Measurements from ENCODE around the gene GRM7.

The GRM7 gene

DNA sequence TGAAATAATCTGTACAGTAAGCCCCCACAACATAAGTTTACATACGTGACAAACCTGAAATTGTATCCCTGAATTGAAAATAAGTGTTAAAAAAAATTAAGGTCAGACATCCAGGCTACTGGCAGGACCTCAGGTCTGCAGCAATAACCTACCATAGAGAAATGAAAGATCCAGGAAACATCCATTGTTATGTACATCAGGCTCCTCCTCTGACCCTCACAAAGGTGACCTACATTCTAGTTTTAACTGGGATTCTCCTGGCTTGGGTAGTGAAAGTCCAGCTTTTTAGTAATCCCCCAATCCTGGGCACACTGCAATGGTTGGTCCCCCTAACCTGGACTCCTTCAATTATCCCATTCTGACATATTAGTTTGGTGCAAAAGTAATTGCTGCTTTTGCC is 891.1 kb downstream of the GRM7 start:
- TF ChIP-seq CTCF (conservative IDR thresholded peaks at IDR 0.05; ENCODE audit: low read length): no peak
- DNase-seq (ENCODE audit: low read depth): no peak
- H3K4me3 ChIP-seq (ENCODE audit: low read length): no peak overlapping the region

DNA sequence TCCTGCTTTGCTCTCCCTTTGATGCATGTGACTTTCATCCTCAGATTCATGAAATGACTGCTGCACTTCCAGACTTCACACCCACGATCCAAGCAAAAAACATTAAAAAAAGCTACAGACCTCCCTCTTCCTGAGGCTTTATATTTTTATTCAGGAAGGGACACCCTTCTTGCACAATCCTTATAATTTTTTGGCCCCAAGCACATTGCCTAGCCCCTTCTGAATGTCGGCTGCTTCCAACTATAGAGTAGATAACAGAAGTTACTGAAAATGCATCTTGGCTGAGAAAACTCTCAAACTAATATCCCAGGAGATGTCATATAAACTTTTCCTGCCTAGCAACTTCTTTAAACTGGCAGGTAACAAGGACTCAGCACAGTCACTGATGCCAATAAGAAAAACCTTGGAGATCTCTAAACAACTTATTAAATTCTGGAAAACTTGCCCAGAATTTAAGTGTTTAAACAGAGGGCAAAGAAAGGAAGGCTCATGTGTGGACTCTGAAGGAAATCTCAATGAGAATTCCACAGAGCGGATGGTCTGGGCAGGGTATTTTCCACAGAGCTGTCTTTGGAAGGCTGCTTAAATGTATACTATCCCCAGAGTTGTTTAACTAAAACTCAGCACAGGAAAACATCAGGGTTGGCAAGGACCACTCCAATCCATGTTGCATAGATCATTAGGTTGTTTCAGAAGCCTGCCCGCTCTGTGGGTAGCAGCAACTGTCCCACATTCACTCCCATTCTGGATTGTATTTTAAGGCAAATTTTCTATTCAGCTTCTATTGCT is 893.9 kb downstream of the GRM7 start:
- no peak for TF ChIP-seq CTCF (conservative IDR thresholded peaks at IDR 0.05; ENCODE audit: low read length)
- no peak for DNase-seq (ENCODE audit: low read depth)
- H3K4me3 ChIP-seq (ENCODE audit: low read length): no peak overlapping the region

DNA sequence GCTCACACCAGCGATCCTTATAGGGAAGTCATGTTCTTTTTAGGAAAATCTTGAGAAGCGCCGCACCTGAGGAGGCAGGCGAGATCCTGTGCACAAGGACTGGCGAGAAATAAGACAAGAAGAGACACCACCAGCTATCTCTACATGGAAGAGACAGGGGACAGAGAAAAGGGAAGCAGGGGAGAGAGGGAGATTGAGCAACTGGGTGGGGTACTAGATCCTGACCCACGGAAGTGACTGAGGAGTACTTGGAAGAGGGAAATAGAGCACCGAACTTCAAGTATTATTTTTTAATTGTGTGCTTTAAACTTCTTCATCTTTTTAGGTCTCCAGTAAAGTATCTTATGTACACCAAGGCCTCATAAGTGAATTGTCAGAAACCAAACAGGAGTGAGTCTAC is 898.7 kb downstream of the GRM7 start:
- TF ChIP-seq CTCF (conservative IDR thresholded peaks at IDR 0.05; ENCODE audit: low read length): no peak
- H3K4me3 ChIP-seq (ENCODE audit: low read length): no peak overlapping the region
- DNase-seq (ENCODE audit: low read depth): no peak

- no peak for DNase-seq (ENCODE audit: low read depth)
- TF ChIP-seq CTCF (conservative IDR thresholded peaks at IDR 0.05; ENCODE audit: low read length): no peak
- H3K4me3 ChIP-seq (ENCODE audit: low read length): no peak overlapping the region
These were observed 899.8 kb downstream of the GRM7 start for GRCh38 chr3:7760718-7761117.

- no peak overlapping the region for H3K4me3 ChIP-seq (ENCODE audit: low read length)
- no peak for TF ChIP-seq CTCF (conservative IDR thresholded peaks at IDR 0.05; ENCODE audit: low read length)
- DNase-seq (ENCODE audit: low read depth): no peak
These were observed 903.2 kb downstream of the GRM7 start for GRCh38 chr3:7764115-7764514.

GRCh38 chr3:7766530-7766929 is 905.6 kb downstream of the GRM7 start:
- no peak for TF ChIP-seq CTCF (conservative IDR thresholded peaks at IDR 0.05; ENCODE audit: low read length)

DNA sequence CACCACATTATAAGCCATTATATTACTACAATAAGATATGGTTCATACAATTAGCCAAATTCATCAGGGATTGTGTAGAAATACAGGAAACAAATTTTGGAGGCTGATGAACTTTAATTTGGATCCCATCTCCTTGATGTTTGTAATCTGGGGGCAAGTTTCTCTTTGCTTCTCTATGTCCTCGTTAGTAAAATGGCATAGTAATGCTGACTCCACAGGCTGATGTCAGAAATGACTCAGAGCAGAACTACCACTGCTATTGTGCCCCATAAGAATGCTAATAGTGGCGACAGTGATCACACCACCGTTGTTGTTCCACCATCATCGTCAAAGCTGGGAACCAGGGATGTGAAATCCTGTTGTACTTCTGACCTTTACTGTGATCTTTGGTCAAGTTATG is 918.4 kb downstream of the GRM7 start:
- no peak for DNase-seq (ENCODE audit: low read depth)
- TF ChIP-seq CTCF (conservative IDR thresholded peaks at IDR 0.05; ENCODE audit: low read length): no peak
- H3K4me3 ChIP-seq (ENCODE audit: low read length): no peak overlapping the region

More at GRCh38 chr3:7766530-7766929, 905.6 kb downstream of the GRM7 start:
- no peak for DNase-seq (ENCODE audit: low read depth)
- no peak overlapping the region for H3K4me3 ChIP-seq (ENCODE audit: low read length)
